Suprapubic skin (tissue), 3 donors: ENCODE measurements around the gene RPL15.

Source experiments
- CTCF ChIP-seq, 2 donors: fragments of 200-600 bp in 1 of 2; fragments of 450-650 bp in 1 of 2; sonication (generic) in 1 of 2; IDR thresholded peaks; one replicate each; pipeline ENCODE4 v1.5.1; 2016 to 2019; ENCODE audit warnings: antibody characterized with exemption in 2 of 2, mild to moderate bottlenecking in 1 of 2, moderate library complexity in 1 of 2
- EP300 ChIP-seq: sonication (generic); formaldehyde crosslinking; IDR thresholded peaks from one replicate; pipeline ENCODE4 v1.6.1; 2017; ENCODE audit warnings: antibody characterized with exemption

- TF ChIP-seq EP300 (no peak), CTCF (IDR thresholded peaks at IDR 0.05) (no peak)
Measured at GRCh38 chr3:23938688-23939087, 21.8 kb downstream of the RPL15 start.
